ENCODE data around the gene ABCC6. TPM values are rescaled to one million over a fixed set of nuclear protein-coding genes. Genes with fewer than 3 reads are reported as not detected.

ABCC6 gene
- total and polyA plus RNA-seq, 2 donors from 2014 or later, result 7.5 to 54.5 TPM

GRCh38 chr16:16141784-16142396, 81.4 kb downstream of the ABCC6 start:
- Histone ChIP-seq H3K27me3 (ENCODE audit: control insufficient read depth, insufficient read depth, low read length) (no peaks in the 10 kb centered on the region), H3K4me1 (ENCODE audit: control insufficient read depth in 2 of 3, insufficient read depth in 2 of 3, low read depth in 1 of 3, low read length in 3 of 3) (peaks cover 0 to 8% (median 6%) of the 10 kb centered on the region in 3 donors), H3K4me3 (ENCODE audit: low read length in 3 of 3) (no peak overlapping the region), H3K9ac (ENCODE audit: low read length in 3 of 3) (no peak overlapping the region), H3K36me3 (ENCODE audit: control insufficient read depth in 2 of 3, insufficient read depth in 3 of 3, low read length in 3 of 3) (peaks cover 0 to 29% (median 13%) of the 10 kb centered on the region in 3 donors), H3K9me3 (ENCODE audit: control insufficient read depth in 2 of 3, insufficient read depth in 1 of 3, low read length in 3 of 3) (no peaks in the 10 kb centered on the region), H3K27ac (ENCODE audit: low read depth in 2 of 2, low read length in 2 of 2) (no peak overlapping the region)
- peak in 1 of 5 donors; percentile 42 for DNase-seq
- intact Hi-C loops (cut with DNase I), result no loop called here
- TF ChIP-seq, protein P1, sequence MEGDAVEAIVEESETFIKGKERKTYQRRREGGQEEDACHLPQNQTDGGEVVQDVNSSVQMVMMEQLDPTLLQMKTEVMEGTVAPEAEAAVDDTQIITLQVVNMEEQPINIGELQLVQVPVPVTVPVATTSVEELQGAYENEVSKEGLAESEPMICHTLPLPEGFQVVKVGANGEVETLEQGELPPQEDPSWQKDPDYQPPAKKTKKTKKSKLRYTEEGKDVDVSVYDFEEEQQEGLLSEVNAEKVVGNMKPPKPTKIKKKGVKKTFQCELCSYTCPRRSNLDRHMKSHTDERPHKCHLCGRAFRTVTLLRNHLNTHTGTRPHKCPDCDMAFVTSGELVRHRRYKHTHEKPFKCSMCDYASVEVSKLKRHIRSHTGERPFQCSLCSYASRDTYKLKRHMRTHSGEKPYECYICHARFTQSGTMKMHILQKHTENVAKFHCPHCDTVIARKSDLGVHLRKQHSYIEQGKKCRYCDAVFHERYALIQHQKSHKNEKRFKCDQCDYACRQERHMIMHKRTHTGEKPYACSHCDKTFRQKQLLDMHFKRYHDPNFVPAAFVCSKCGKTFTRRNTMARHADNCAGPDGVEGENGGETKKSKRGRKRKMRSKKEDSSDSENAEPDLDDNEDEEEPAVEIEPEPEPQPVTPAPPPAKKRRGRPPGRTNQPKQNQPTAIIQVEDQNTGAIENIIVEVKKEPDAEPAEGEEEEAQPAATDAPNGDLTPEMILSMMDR (IDR thresholded peaks at IDR 0.05; ENCODE audit: borderline replicate concordance, extremely low read depth, insufficient read depth), result no peak
- FAIRE-seq, result no peak

DNA sequence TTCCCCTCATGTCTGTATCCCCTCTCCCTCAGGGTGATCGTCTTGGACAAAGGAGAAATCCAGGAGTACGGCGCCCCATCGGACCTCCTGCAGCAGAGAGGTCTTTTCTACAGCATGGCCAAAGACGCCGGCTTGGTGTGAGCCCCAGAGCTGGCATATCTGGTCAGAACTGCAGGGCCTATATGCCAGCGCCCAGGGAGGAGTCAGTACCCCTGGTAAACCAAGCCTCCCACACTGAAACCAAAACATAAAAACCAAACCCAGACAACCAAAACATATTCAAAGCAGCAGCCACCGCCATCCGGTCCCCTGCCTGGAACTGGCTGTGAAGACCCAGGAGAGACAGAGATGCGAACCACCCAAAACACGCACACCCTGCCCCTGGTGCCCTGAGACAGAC, 82.2 kb downstream of the ABCC6 start:
- no peak overlapping the region for H3K27ac ChIP-seq (ENCODE audit: low read depth in 2 of 2, low read length in 2 of 2)
- peaks cover 3 to 29% (median 15%) of the 10 kb centered on the region in 3 donors for H3K36me3 ChIP-seq (ENCODE audit: control insufficient read depth in 2 of 3, insufficient read depth in 3 of 3, low read length in 3 of 3)
- FAIRE-seq (no peak), DNase-seq (peak in 1 of 5 donors; percentile 52)
- H3K9me3 ChIP-seq (ENCODE audit: control insufficient read depth in 2 of 3, insufficient read depth in 1 of 3, low read length in 3 of 3), result no peaks in the 10 kb centered on the region
- H3K27me3 ChIP-seq (ENCODE audit: control insufficient read depth, insufficient read depth, low read length), result no peaks in the 10 kb centered on the region
- intact Hi-C loops (cut with DNase I), result no loop called here
- peaks cover 0 to 1% (median 0%) of the 10 kb centered on the region in 3 donors for H3K4me1 ChIP-seq (ENCODE audit: control insufficient read depth in 2 of 3, insufficient read depth in 2 of 3, low read depth in 1 of 3, low read length in 3 of 3)
- H3K4me3 ChIP-seq (ENCODE audit: low read length in 3 of 3), result no peak overlapping the region
- TF ChIP-seq, protein P1 (IDR thresholded peaks at IDR 0.05; ENCODE audit: borderline replicate concordance, extremely low read depth, insufficient read depth), result no peak
- no peak overlapping the region for H3K9ac ChIP-seq (ENCODE audit: low read length in 3 of 3)

DNA sequence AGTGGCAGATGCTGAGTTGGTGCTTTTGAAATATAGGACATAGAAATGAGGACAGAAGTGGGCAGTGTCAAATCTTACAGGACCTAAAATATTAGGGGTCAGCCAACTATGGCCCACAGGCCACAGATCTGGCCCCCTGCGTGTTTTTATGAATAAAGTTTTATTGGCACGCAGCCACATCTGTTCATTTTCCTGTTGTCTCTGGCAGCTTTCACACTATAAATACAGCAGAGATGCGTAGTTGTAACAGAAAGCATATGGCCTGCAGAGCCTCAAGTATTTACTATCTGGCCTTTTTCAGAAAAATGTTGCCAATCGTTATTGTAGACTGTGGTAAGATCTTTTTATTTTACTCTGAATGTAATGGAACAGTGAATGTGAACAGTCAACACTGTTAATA, 82.8 kb downstream of the ABCC6 start:
- DNase-seq (no peak), FAIRE-seq (no peak)
- Histone ChIP-seq H3K4me3 (ENCODE audit: low read length in 3 of 3) (no peak overlapping the region), H3K9me3 (ENCODE audit: control insufficient read depth in 2 of 3, insufficient read depth in 1 of 3, low read length in 3 of 3) (no peaks in the 10 kb centered on the region), H3K9ac (ENCODE audit: low read length in 3 of 3) (no peak overlapping the region), H3K36me3 (ENCODE audit: control insufficient read depth in 2 of 3, insufficient read depth in 3 of 3, low read length in 3 of 3) (peaks cover 3 to 29% (median 15%) of the 10 kb centered on the region in 3 donors), H3K27me3 (ENCODE audit: control insufficient read depth, insufficient read depth, low read length) (no peaks in the 10 kb centered on the region), H3K4me1 (ENCODE audit: control insufficient read depth in 2 of 3, insufficient read depth in 2 of 3, low read depth in 1 of 3, low read length in 3 of 3) (no peaks in the 10 kb centered on the region), H3K27ac (ENCODE audit: low read depth in 2 of 2, low read length in 2 of 2) (no peak overlapping the region)
- intact Hi-C loops (cut with DNase I), result no loop called here
- TF ChIP-seq, protein P1 (IDR thresholded peaks at IDR 0.05; ENCODE audit: borderline replicate concordance, extremely low read depth, insufficient read depth), result no peak

All from kidney (tissue), 14 donors.